K562 (cell line): ENCODE measurements around the gene ZFAND2A. TPM values are rescaled to one million over a fixed set of nuclear protein-coding genes. Genes with fewer than 3 reads are reported as not detected.

Experiments used
- ATAC-seq: fragments of 200-7000 bp; cut with Tn5 transposase; 3 replicates; pipeline ENCODE4 v1.9.1; 2020; ENCODE audit warnings: moderate library complexity
- BruUV-seq: library from RNA; stranded (reverse); fragments of 400-500 nt; replicated peaks from 2 replicates; lab custom pipeline; 2021; lab: Mats Ljungman, UMichigan
- CTCF ChIA-PET: fragments of 300-600 bp; formaldehyde crosslinking; extraction: SDS; loops from one replicate; lab custom pipeline; 2021; ENCODE audit warnings: low intra/inter-chr PET ratio; lab: Yijun Ruan, JAX
- POLR2A ChIA-PET: fragments of 300-600, 350-650 bp; sonication (Branson Sonifier 250); formaldehyde crosslinking; extraction: SDS; loops from one replicate; lab custom pipeline; 2021; ENCODE audit warnings: antibody characterized with exemption, inconsistent platforms; lab: Yijun Ruan, JAX
- DNase-seq, 4 experiments: peaks; one replicate each; pipeline versions ENCODE4 v3.0.0 to v3.0.0-alpha.2; 2011 to 2018; ENCODE audit warnings: low spot score in 3 of 4, mixed read lengths in 3 of 4; ENCODE audit errors: extremely low read depth in 1 of 4
- FAIRE-seq: peaks from 2 replicates; lab custom pipeline; 2011; peaks lifted over from hg19 to GRCh38; lab: Jason Lieb, UNC
- H2AFZ ChIP-seq: 2 replicates; pipeline ENCODE4 v1.6.0; 2011; ENCODE audit warnings: low read depth, low read length, control low read depth, inconsistent platforms
- H3K27ac ChIP-seq: fragments of 200-600 bp; 3 replicates; pipeline ENCODE4 v1.8.0; 2011; ENCODE audit warnings: low read depth, mild to moderate bottlenecking, control low read depth, inconsistent platforms, low read length, moderate library complexity, mixed read lengths; ENCODE audit errors: extremely low read depth
- H3K27me3 ChIP-seq, 2 experiments: fragments of 300-600 bp in 1 of 2; 2 replicates in 1 of 2; 3 replicates in 1 of 2; pipeline versions ENCODE4 v1.6.0 to v1.8.0; 2011; ENCODE audit warnings: inconsistent platforms in 2 of 2, low read length in 2 of 2, mild to moderate bottlenecking in 1 of 2, mixed read lengths in 1 of 2, moderate library complexity in 1 of 2; ENCODE audit not compliant: control insufficient read depth in 2 of 2, insufficient read depth in 2 of 2
- H3K36me3 ChIP-seq: fragments of 300-600 bp; 3 replicates; pipeline ENCODE4 v1.8.0; 2011; ENCODE audit warnings: mild to moderate bottlenecking, low read length, inconsistent platforms; ENCODE audit not compliant: control insufficient read depth, insufficient read depth
- H3K4me1 ChIP-seq, 2 experiments: fragments of 200-600 bp in 1 of 2; replicated peaks in 1 of 2; 2 replicates in 1 of 2; 3 replicates in 1 of 2; pipeline versions ENCODE4 v1.5.1 to v1.8.0; 2011; ENCODE audit warnings: inconsistent platforms in 2 of 2, low read length in 2 of 2, mild to moderate bottlenecking in 1 of 2, mixed read lengths in 1 of 2, moderate library complexity in 1 of 2; ENCODE audit not compliant: control insufficient read depth in 2 of 2, insufficient read depth in 2 of 2
- H3K4me2 ChIP-seq: 2 replicates; pipeline ENCODE4 v1.6.1; 2011; ENCODE audit warnings: low read length, control low read depth, inconsistent platforms, mixed read lengths; ENCODE audit not compliant: insufficient read depth
- H3K4me3 ChIP-seq: fragments of 200-600 bp; sonication (generic), shearing (Covaris generic); 2 replicates; pipeline ENCODE4 v1.5.1; 2016; ENCODE audit warnings: control low read depth, inconsistent platforms
- H3K79me2 ChIP-seq: fragments of 200-600 bp; 3 replicates; pipeline ENCODE4 v1.8.0; 2011; ENCODE audit warnings: low read length, inconsistent platforms; ENCODE audit not compliant: control insufficient read depth, insufficient read depth
- H3K9ac ChIP-seq, 2 experiments: 2 replicates each; pipeline versions ENCODE4 v1.6.0 to v1.6.1; 2011; ENCODE audit warnings: low read depth in 2 of 2, low read length in 2 of 2, control low read depth in 1 of 2, inconsistent platforms in 1 of 2, mild to moderate bottlenecking in 1 of 2, mixed read lengths in 1 of 2; ENCODE audit not compliant: insufficient read depth in 1 of 2
- H3K9me1 ChIP-seq: one replicate; pipeline ENCODE4 v1.6.0; 2011; ENCODE audit warnings: inconsistent platforms, mild to moderate bottlenecking, low read length, moderate library complexity; ENCODE audit not compliant: control insufficient read depth, insufficient read depth
- H3K9me3 ChIP-seq: replicated peaks from 2 replicates; pipeline ENCODE4 v1.5.1; 2011; ENCODE audit warnings: low read depth, low read length, inconsistent platforms; ENCODE audit not compliant: control insufficient read depth, insufficient read depth
- H4K20me1 ChIP-seq: replicated peaks from 2 replicates; pipeline ENCODE4 v1.6.1; 2011; ENCODE audit warnings: low read length, inconsistent platforms, mixed read lengths; ENCODE audit not compliant: control insufficient read depth, insufficient read depth
- CCAR2 ChIP-seq: fragments of 200-400 bp; formaldehyde crosslinking; IDR thresholded peaks from 2 replicates; pipeline ENCODE4 v1.6.1; 2017; ENCODE audit warnings: mild to moderate bottlenecking, low read depth, low read length
- CCNT2 ChIP-seq: IDR thresholded peaks from 2 replicates; pipeline ENCODE4 v1.6.1; 2011; ENCODE audit warnings: borderline replicate concordance, low read depth, mild to moderate bottlenecking, moderate library complexity, mixed read lengths, low read length; ENCODE audit not compliant: insufficient read length; ENCODE audit errors: extremely low read depth
- GATAD2B ChIP-seq: fragments of 450-650 bp; IDR thresholded peaks from 2 replicates; pipeline ENCODE4 v1.6.1; 2017; ENCODE audit warnings: mild to moderate bottlenecking, borderline replicate concordance
- GMEB1 ChIP-seq: fragments of 250-450 bp; sonication (Bioruptor Pico); IDR thresholded peaks from 2 replicates; pipeline ENCODE4 v1.4.0; 2020; ENCODE audit warnings: mild to moderate bottlenecking
- HDAC3 ChIP-seq: fragments of 450-650 bp; IDR thresholded peaks from 2 replicates; pipeline ENCODE4 v1.6.1; 2018; ENCODE audit warnings: borderline replicate concordance, mild to moderate bottlenecking, moderate library complexity; ENCODE audit not compliant: partially characterized antibody
- KLF10 ChIP-seq: fragments of 250-450 bp; sonication (Bioruptor Pico); IDR thresholded peaks from 2 replicates; pipeline ENCODE4 v1.6.1; 2021; ENCODE audit warnings: matching md5 sums
- KLF6 ChIP-seq: fragments of 250-450 bp; sonication (Bioruptor Pico); IDR thresholded peaks from 2 replicates; pipeline ENCODE4 v1.4.0; 2020; ENCODE audit warnings: mild to moderate bottlenecking, moderate library complexity, borderline replicate concordance
- MYC ChIP-seq, 2 experiments: fragments of 250-450 bp in 1 of 2; sonication (Bioruptor Pico) in 1 of 2; IDR thresholded peaks; 2 replicates each; pipeline versions ENCODE4 v1.5.1 to v1.6.1; 2012 to 2021; ENCODE audit warnings: low read depth in 2 of 2, borderline replicate concordance in 1 of 2, improper control_type of control experiment in 1 of 2, low read length in 1 of 2, mild to moderate bottlenecking in 1 of 2, moderate library complexity in 1 of 2
- PHF8 ChIP-seq: fragments of 200-600 bp; sonication (generic); IDR thresholded peaks from 2 replicates; pipeline ENCODE4 v1.6.1; 2012; ENCODE audit warnings: mixed run types, mild to moderate bottlenecking, inconsistent platforms, low read length, moderate library complexity, borderline replicate concordance
- RNF2 ChIP-seq: sonication (generic); IDR thresholded peaks from 2 replicates; pipeline ENCODE4 v1.6.1; 2016
- SAP30 ChIP-seq: fragments of 200-600 bp; sonication (generic); IDR thresholded peaks from 2 replicates; pipeline ENCODE4 v1.6.1; 2012; ENCODE audit warnings: borderline replicate concordance, low read depth, mild to moderate bottlenecking, moderate library complexity, low read length, control low read depth, inconsistent platforms; ENCODE audit not compliant: insufficient read depth, poor library complexity, severe bottlenecking
- SMARCE1 ChIP-seq: fragments of 450-650 bp; IDR thresholded peaks from 2 replicates; pipeline ENCODE4 v1.7.1; 2016; ENCODE audit warnings: mild to moderate bottlenecking
- TEAD1 ChIP-seq, 2 experiments: fragments of 450-650 bp in 1 of 2; sonication (generic) in 1 of 2; formaldehyde crosslinking; IDR thresholded peaks; 2 replicates each; pipeline versions ENCODE4 v1.4.0 to v1.8.0; 2020 to 2022; ENCODE audit warnings: mild to moderate bottlenecking in 2 of 2, missing genetic modification reagents in 1 of 2
- UBTF ChIP-seq, 2 experiments: IDR thresholded peaks; 2 replicates each; pipeline ENCODE4 v1.6.1; 2012; ENCODE audit warnings: improper control_type of control experiment in 2 of 2, low read depth in 2 of 2, low read length in 2 of 2, borderline replicate concordance in 1 of 2
- XRCC4 ChIP-seq: IDR thresholded peaks from one replicate; pipeline ENCODE4 v1.6.1; 2011; ENCODE audit not compliant: insufficient read depth, insufficient read length; ENCODE audit errors: extremely low read depth
- ZNF263 ChIP-seq: sonication (generic); formaldehyde crosslinking; IDR thresholded peaks from 2 replicates; pipeline ENCODE4 v1.8.0; 2022; ENCODE audit warnings: mild to moderate bottlenecking, missing genetic modification reagents, borderline replicate concordance
- WGBS: fragments of 100-300 bp; shearing (Covaris generic); methylation state at CpG from one replicate; pipeline ENCODE4 v1.1.6; 2016; ENCODE audit warnings: low coverage, mixed read lengths; ENCODE audit not compliant: insufficient coverage; ENCODE audit errors: missing lambda C conversion rate; 5-methylcytosine and 5-hydroxymethylcytosine counted together
- in situ Hi-C: fragments of 300-500 bp; cut with MboI; formaldehyde crosslinking; loops from 4 replicates; pipeline ENCODE4 v1.15.0; 2018; ENCODE audit warnings: inconsistent platforms, mixed read lengths
- intact Hi-C: fragments of 100-400 bp; cut with micrococcal nuclease; formaldehyde crosslinking; loops from 2 replicates; pipeline ENCODE4 v1.14.2; 2022
- polyA plus RNA-seq, 8 experiments: library from polyadenylated mRNA; depleted of rRNA in 4 of 8; stranded (reverse) in 5 of 8; unstranded in 3 of 8; fragments of >200 nt; fragmentation: Nextera tagmentation in 2 of 8; fragmentation: Illumina TruSeq in 1 of 8; extraction: Ambion mirVana in 2 of 8; extraction: Trizol in 1 of 8; gene quantifications; 2 replicates each; pipeline versions ENCODE4 v1.2.1 to v1.2.3, GENCODE V29; 2011 to 2014; ENCODE audit warnings: inconsistent platforms in 1 of 8, missing spikeins in 1 of 8
- total RNA-seq, 7 experiments: library from RNA; depleted of rRNA in 6 of 7; stranded (reverse); fragments of >200 nt in 6 of 7; fragmentation: Illumina TruSeq in 2 of 7; extraction: Trizol in 2 of 7; gene quantifications; 2 replicates each; pipeline versions ENCODE4 v1.2.1 to v1.2.3, GENCODE V29; 2011 to 2021; ENCODE audit warnings: low replicate concordance in 1 of 7

ZFAND2A gene
- total and polyA plus RNA-seq, 9 of the 15 experiments (the other 6 are each of a cell fraction or from before 2014, with no cell fraction given) = 16.8 to 56.8 (median 26.1) TPM

- 1% methylated on average over 35 of the region's 51 CpGs for WGBS
- intact Hi-C loops = no loop called here
- CTCF ChIA-PET = no interaction called here
- Histone ChIP-seq H3K9ac (peak overlapping the region; percentile 50 to 88), H2AFZ (peak overlapping the region; percentile 89), H3K27me3 (no peaks in the 10 kb centered on the region), H4K20me1 (no peaks in the 10 kb centered on the region), H3K79me2 (peaks cover 25% of the 10 kb centered on the region), H3K4me3 (peak overlapping the region; percentile 76), H3K27ac (peak overlapping the region; percentile 63; the same call in 2 of the 3 replicates), H3K9me1 (no peaks in the 10 kb centered on the region), H3K4me1 (peaks cover 7 to 15% of the 10 kb centered on the region in 2 experiments; a peak in 4 of 5 replicates), H3K36me3 (no peaks in the 10 kb centered on the region), H3K4me2 (peak overlapping the region; percentile 86), H3K9me3 (no peaks in the 10 kb centered on the region)
- ATAC-seq (peak; percentile 88), DNase-seq (no peak), FAIRE-seq (no peak)
- POLR2A ChIA-PET = interaction anchor here (0.7 to 1.7 kb wide), 6 partner anchors 17 to 165 kb away, joined by 3 to 4 read pairs (median 4); partner anchors contain the start of gene ZFAND2A
- in situ Hi-C loops = no loop called here
- no TSS peak for BruUV-seq
- TF ChIP-seq KLF10 (CRISPR knock-in tag) (no peak), GMEB1 (CRISPR knock-in tag) (no peak), MYC (IDR thresholded peaks at IDR 0.05; ENCODE audit: low read depth, low read length) (peak; percentile 53; the same call in 1 of the 2 replicates), MYC (CRISPR knock-in tag; IDR thresholded peaks at IDR 0.05; ENCODE audit: borderline replicate concordance, low read depth) (no peak), KLF6 (no peak), XRCC4 (no peak), RNF2 (no peak), HDAC3 (no peak), CCAR2 (no peak), ZNF263 (CRISPR knock-in tag) (peak; percentile 73; the same call in 1 of the 2 replicates), SMARCE1 (no peak), TEAD1 (CRISPR knock-in tag; IDR thresholded peaks at IDR 0.05) (peak in 1 of 2 experiments; percentile 67; a peak in 1 of 4 replicates), SAP30 (peak; percentile 85), CCNT2 (peak; percentile 28), GATAD2B (peak; percentile 62; the same call in 1 of the 2 replicates), PHF8 (peak; percentile 64; the same call in 1 of the 2 replicates), UBTF (IDR thresholded peaks at IDR 0.05; ENCODE audit: borderline replicate concordance in 1 of 2, low read depth in 2 of 2, low read length in 2 of 2) (peak; percentile 40 to 60; a peak in 1 of 4 replicates)
These were observed 22.4 kb downstream of the ZFAND2A start for GRCh38 chr7:1137517-1138167.
